HG03460 (cell line): ENCODE measurements around the gene CADM4.
A peak's percentile ranks its signal among the peaks of the same experiment; 100 is the strongest.
"Not testable (repeated sequence)": the region's sequence is repeated elsewhere in the genome, so short reads cannot be mapped to it uniquely, and the experiment has no call there.

Source experiments
- ATAC-seq: cut with Tn5 transposase; IDR thresholded peaks from one replicate; pipeline ENCODE4 v1.9.1; 2021; ENCODE audit not compliant: unreplicated experiment

The CADM4 gene

DNA sequence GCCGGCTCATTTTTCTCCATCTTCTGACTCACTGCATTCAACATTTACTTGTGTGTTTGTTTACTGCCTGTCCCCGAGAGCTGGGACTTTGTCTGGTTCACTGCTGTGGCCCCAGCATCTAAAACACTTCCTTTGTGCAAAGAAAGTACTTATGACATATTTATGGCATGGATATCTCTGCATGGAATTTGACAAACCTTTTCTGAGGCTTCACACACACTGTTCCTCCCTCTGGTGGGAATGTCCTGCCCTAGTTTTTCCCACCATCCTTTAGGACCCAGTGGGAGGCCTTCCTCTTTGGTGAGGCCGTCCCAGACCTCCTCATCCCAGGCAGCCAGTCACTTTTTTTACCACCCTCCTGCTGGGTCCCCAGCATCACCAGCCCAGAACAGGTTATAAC, 29.2 kb downstream of the CADM4 start:
- no peak for ATAC-seq

DNA sequence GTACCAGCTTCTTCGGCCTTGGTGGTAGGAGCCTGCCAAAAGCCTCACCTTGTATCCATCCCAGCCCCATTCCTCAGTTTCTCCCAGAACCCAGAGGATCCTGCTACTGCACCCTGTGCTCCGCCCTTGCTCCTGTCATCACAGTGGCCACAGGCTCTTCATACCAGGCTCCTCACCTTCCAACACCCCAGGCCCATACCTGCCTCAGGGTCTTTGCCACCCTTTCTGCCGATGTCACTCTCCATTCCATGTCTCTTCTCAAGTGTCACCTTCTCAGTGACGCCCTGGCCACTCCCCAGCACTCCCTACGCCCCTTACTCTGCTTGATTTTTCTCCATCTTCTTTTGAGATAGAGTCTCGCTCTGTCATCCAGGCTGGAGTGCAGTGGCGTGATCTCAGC, 29.8 kb downstream of the CADM4 start:
- ATAC-seq, result no peak

- ATAC-seq, result no peak
Measured at GRCh38 chr19:43607238-43608205, 32.1 kb downstream of the CADM4 start.

- ATAC-seq, result no peak
Measured at GRCh38 chr19:43606569-43607229, 33.0 kb downstream of the CADM4 start.

GRCh38 chr19:43605875-43606568, 33.6 kb downstream of the CADM4 start:
- no peak for ATAC-seq

DNA sequence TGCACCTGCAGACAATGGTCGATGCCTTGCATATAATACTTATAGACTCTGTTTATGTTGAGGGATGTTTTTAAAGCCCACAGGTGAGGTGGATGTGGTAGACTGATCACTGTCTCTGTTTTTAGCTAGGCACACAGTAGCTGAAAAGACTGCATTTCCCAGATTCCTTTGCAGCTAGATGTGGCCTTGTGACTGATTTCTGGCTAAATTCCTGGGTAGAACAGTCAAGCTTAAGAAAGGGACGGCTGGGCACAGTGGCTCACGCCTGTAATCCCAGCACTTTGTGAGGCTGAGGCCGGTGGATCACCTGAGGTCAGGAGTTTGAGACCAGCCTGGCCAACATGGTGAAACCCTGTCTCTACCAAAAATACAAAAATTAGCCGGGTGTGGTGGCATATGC, 39.3 kb downstream of the CADM4 start:
- ATAC-seq, result not testable (repeated sequence)

- no peak for ATAC-seq
Measured at GRCh38 chr19:43599635-43600295, 39.9 kb downstream of the CADM4 start.

DNA sequence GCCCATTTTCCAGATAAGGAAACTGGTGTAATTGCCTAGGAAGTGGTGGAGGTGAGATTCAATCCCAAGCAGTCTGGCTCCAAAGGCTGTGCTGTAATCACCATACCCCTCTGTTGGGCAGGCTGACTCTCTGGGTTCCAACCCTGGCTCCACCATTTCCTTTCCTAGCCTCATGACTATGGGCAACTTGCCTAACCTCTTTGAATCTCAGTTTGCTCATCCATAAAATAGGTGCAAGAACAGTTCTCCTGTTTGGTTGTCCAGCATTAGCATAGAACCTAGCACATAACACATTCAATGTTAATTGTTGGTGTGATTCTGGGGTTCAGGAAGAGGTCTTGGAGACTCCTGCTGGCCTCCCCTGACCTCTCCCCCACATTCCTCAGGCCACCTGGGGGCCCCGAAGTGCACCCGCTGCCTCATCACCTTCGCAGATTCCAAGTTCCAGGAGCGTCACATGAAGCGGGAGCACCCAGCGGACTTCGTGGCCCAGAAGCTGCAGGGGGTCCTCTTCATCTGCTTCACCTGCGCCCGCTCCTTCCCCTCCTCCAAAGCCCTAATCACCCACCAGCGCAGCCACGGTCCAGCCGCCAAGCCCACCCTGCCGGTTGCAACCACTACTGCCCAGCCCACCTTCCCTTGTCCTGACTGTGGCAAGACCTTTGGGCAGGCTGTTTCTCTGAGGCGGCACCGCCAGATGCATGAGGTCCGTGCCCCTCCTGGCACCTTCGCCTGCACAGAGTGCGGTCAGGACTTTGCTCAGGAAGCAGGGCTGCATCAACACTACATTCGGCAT, 41.0 kb downstream of the CADM4 start:
- no peak for ATAC-seq

- ATAC-seq, result no peak
Measured at GRCh38 chr19:43597876-43598275, 41.8 kb downstream of the CADM4 start.

GRCh38 chr19:43596842-43597461, 42.7 kb downstream of the CADM4 start:
- ATAC-seq, result no peak

DNA sequence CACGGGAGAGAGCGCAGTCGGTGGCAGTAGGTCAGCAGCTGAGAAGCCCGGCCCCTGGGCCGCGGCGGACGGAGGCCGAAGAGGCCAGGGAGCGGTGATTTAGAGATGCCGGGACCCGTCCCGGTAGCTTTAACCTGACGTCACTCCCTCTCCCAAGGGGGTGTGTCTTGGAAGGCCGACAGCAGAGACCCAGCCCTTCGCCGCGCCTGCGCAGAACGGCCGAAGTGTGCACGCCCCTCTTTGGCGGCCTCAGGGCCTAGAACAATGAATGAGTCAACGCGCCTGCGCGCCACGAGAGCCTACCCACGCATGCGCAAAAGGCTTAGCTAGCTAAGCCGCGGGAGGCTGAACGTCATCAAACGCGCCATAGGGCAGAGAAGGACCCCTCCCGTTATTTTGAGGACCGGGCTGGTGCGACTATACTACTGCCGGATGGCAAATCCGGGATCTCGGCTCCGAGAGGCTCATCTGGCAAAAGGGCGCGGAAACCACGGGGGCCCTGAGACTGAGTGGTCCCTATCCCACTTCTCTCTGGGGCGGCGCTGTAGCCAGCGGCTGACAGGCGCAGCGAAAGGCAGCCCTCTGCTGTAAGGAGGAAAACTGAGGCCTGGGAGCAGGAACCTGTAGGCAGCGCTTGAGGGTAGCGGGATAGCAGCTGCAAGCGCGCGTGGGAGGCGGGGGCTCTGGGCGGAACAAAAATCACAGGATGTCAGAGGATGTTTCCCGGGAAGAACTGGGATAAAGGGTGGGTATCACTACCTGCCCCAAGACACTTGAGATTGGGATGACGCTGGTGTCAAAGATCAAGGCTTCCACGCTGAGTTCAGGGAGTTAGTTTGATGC, 43.4 kb downstream of the CADM4 start, which contains the start of the genes IRGQ and ZNF576:
TSS of gene IRGQ (minus strand) at position 136 of the 843 bp plus-strand sequence. CDS start 796 bp downstream, outside the sequence.
TSS of gene ZNF576 (plus strand) at position 597 of the 843 bp plus-strand sequence. CDS start 514 bp downstream, outside the sequence.
- ATAC-seq, result peak; percentile 63

DNA sequence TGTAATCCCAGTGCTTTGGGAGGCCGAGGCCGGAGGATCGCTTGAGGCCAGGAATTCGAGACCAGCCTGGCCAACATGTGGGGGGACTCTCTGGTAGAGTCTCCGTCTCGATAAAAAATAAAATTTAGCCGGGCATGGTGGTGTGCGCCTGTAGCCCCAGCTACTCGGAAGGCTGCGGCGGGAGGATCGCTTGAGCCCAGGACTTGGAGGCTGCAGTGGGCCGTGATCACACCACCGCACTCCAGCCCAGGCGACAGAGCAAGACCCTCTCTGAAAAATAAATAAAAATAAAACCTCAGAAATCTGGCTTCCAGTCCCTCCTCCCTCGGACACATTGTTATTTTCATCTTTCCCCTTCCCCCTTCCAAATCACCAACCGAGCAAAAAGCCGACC, 44.0 kb downstream of the CADM4 start:
- peak; percentile 10 for ATAC-seq

DNA sequence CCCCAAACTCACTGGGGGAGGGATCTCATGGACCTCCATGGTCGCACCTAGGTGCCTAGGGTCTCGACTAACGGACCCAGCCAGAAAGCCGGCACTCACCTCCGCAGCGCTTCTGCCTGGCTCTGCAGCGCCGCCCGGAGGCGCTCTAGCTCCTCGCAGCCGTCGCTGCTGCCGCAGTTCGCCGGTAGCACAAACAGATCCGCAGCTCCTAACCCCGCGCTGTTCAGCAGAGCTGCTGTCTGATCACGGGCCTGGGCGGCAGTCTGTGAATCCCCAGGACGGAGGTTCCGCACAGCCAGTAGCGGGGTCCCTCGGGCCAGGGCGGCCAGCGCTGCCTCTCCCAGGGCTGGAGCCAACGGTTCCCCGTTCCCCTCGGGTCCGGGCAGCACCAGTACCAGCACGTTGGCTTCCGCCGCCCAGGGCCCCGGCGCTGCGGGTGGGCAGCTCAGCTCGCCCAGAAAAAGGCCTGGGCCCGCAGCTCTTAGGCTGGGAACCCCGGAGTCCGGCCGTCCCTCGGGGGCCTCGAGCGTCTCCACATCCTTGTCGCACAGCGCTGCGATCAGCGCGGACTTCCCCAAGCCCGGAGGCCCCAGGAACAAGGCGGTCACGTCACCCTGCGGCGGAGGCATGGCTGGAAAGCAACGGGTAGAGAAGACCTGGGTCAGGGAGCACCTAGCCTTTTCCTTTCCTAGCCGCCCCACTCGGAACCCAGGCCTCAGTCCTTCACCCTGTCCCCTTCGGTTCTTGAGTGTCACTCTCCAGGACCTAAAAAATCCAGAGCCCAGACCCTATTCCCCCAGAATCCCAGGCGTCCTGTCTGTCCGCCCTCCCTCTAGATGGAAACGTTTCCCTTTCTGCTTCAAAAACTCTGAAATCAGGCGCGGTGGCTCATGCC, 44.7 kb downstream of the CADM4 start:
- ATAC-seq, result no peak

- no peak for ATAC-seq
Measured at GRCh38 chr19:43594081-43594697, 45.5 kb downstream of the CADM4 start.

DNA sequence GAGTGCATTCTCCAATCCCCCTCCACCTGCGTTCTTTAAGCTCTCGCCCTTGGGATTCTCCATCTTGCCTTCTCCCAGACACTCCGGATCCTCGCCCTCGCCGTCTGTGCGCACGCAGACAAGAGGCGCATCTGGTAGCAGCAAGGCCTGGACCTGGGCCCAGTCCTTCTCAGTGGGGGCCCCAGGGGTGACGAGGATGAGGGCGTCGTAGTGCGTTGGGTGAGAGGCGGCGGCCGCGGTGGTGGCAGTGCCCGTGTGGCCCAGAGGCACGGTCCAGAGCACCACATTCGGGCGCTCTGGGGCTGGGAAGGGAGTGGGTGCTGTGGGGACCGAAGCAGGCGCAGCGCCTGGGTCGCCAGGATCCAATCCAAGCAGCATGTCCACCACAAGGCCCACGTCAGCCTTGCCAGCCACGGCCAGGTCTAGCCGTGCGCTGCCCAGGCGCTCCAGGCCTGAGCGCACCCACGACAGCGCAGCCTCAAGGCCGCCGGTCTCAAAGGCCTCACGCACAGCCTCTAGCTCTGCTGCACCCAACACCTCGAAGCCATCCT, 46.8 kb downstream of the CADM4 start:
- no peak for ATAC-seq

- ATAC-seq, result no peak
Measured at GRCh38 chr19:43591904-43592772, 47.5 kb downstream of the CADM4 start.
